ENCODE measurements around the gene ALG2.
A peak's percentile ranks its signal among the peaks of the same experiment; 100 is the strongest.
"Not testable (repeated sequence)": the region's sequence is repeated elsewhere in the genome, so short reads cannot be mapped to it uniquely, and the experiment has no call there.

Gene ALG2

GRCh38 chr9:99238331-99238730, 16.6 kb upstream of the ALG2 start:
- no peak for DNase-seq (ENCODE audit: low read depth)
- no peak overlapping the region for H3K4me3 ChIP-seq (replicated peaks; ENCODE audit: low read depth, low read length)
- TF ChIP-seq CTCF (IDR thresholded peaks at IDR 0.05; ENCODE audit: low read length, missing control alignments), result no peak

- DNase-seq (ENCODE audit: low read depth); H3K4me3 ChIP-seq (replicated peaks; ENCODE audit: low read depth, low read length): not testable (repeated sequence)
Observed at GRCh38 chr9:99237849-99238248, 16.1 kb upstream of the ALG2 start.

- H3K4me3 ChIP-seq (replicated peaks; ENCODE audit: low read depth, low read length), result no peak overlapping the region
- DNase-seq (ENCODE audit: low read depth), result no peak
- TF ChIP-seq CTCF (IDR thresholded peaks at IDR 0.05; ENCODE audit: low read length, missing control alignments), result no peak
Observed at GRCh38 chr9:99237356-99237755, 15.6 kb upstream of the ALG2 start.

GRCh38 chr9:99235926-99236634, 14.3 kb upstream of the ALG2 start:
- no peak for DNase-seq (ENCODE audit: low read depth)
- no peak overlapping the region for H3K4me3 ChIP-seq (replicated peaks; ENCODE audit: low read depth, low read length)
- TF ChIP-seq CTCF (IDR thresholded peaks at IDR 0.05; ENCODE audit: low read length, missing control alignments), result no peak

GRCh38 chr9:99235069-99235468, 13.3 kb upstream of the ALG2 start:
- H3K4me3 ChIP-seq (replicated peaks; ENCODE audit: low read depth, low read length), result no peak overlapping the region
- TF ChIP-seq CTCF (IDR thresholded peaks at IDR 0.05; ENCODE audit: low read length, missing control alignments), result no peak
- no peak for DNase-seq (ENCODE audit: low read depth)

GRCh38 chr9:99234618-99235017, 12.9 kb upstream of the ALG2 start:
- no peak overlapping the region for H3K4me3 ChIP-seq (replicated peaks; ENCODE audit: low read depth, low read length)
- no peak for TF ChIP-seq CTCF (IDR thresholded peaks at IDR 0.05; ENCODE audit: low read length, missing control alignments)
- DNase-seq (ENCODE audit: low read depth), result no peak

GRCh38 chr9:99231711-99232110, 10.0 kb upstream of the ALG2 start:
- peak; percentile 61 for TF ChIP-seq CTCF (IDR thresholded peaks at IDR 0.05; ENCODE audit: low read length, missing control alignments)
- DNase-seq (ENCODE audit: low read depth), result peak; percentile 29
- no peak overlapping the region for H3K4me3 ChIP-seq (replicated peaks; ENCODE audit: low read depth, low read length)
